ENCODE measurements around the gene NOM1. TPM values are rescaled to one million over a fixed set of nuclear protein-coding genes. Genes with fewer than 3 reads are reported as not detected.

NOM1 gene
- 15.7 and 17.9 TPM in 2 replicates for total RNA-seq

DNA sequence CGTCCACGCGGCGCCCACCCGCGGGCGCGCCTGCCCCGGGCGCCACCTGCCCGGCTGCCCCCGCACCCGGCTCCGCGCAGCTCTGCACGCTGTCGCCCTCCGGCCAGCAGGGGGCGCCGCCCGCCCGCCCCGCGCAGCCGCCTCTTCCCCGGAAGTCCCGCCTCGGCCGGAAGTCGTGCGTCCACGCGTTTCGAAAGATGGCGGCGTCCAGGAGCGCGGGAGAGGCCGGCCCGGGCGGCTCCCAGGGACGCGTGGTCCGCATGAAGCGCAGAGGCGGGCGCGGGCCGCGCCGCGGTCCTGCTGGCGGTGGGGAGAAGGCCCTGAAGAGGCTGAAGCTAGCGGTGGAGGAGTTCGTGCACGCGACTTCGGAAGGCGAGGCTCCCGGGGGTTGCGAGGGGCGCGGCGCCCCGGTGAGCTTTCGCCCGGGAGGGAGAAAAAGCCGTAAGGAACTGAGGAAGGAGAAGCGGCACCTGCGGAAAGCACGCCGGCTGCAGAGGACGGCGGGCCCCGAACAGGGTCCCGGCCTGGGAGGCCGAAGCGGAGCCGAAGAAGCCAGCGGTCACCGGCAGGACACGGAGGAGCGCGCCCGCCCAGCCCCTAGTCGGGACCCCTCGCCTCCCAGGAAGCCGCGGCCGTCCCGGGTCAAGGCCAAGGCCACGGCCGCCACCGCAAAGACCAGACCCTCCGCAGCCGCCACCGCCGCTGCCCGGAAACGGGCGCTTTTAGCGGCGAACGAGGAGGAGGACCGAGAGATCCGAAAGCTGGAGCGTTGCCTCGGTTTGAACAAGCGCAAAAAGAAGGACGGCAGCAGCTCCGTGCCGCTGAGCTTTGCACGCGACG lies at the start of gene NOM1:
NOM1 (plus strand) TSS at position 172 of the 840 bp plus-strand sequence; CDS start at position 198, 26 bp downstream.

GRCh38 chr7:157010588-157011332 lies 61.2 kb downstream of the NOM1 start, which contains the start of gene MNX1:
MNX1 (minus strand) TSS chr7:157010663; CDS start chr7:157010350, 313 bp downstream.

Other genes with a start within 250 kb of the NOM1 start
- gene LMBR1, start 56.5 kb upstream of the NOM1 start, total RNA-seq: 50.6 and 53.8 TPM in 2 replicates
- gene MNX1, start 61.0 kb downstream of the NOM1 start, total RNA-seq: not detected in 2 replicates
- 93.1 and 98.3 TPM in 2 replicates for gene UBE3C, start 189.2 kb downstream of the NOM1 start, total RNA-seq

Data from articular chondrocyte of knee joint (primary cell).